K562 (cell line): ENCODE data around the gene SOHLH1. TPM values are rescaled to one million over a fixed set of nuclear protein-coding genes. Genes with fewer than 3 reads are reported as not detected.

Source experiments
- KLF6 ChIP-seq: fragments of 250-450 bp; sonication (Bioruptor Pico); IDR thresholded peaks from 2 replicates; pipeline ENCODE4 v1.4.0; 2020; ENCODE audit warnings: mild to moderate bottlenecking, moderate library complexity, borderline replicate concordance
- MECOM ChIP-seq: fragments of 250-450 bp; sonication (Bioruptor Pico); IDR thresholded peaks from 2 replicates; pipeline ENCODE4 v1.8.0; 2022; ENCODE audit warnings: inconsistent platforms
- PHB2 ChIP-seq: fragments of 450-650 bp; IDR thresholded peaks from 2 replicates; pipeline ENCODE4 v1.6.1; 2017; ENCODE audit warnings: low read depth
- POLR2B ChIP-seq: fragments of 450-650 bp; IDR thresholded peaks from 2 replicates; pipeline ENCODE4 v1.6.1; 2018; ENCODE audit warnings: low read depth; ENCODE audit not compliant: partially characterized antibody
- RUNX1 ChIP-seq: sonication (generic); IDR thresholded peaks from 2 replicates; pipeline ENCODE4 v1.6.1; 2016; ENCODE audit warnings: antibody characterized with exemption, low read depth
- polyA plus RNA-seq, 8 experiments: library from polyadenylated mRNA; depleted of rRNA in 4 of 8; stranded (reverse) in 5 of 8; unstranded in 3 of 8; fragments of >200 nt; fragmentation: Nextera tagmentation in 2 of 8; fragmentation: Illumina TruSeq in 1 of 8; extraction: Ambion mirVana in 2 of 8; extraction: Trizol in 1 of 8; gene quantifications; 2 replicates each; pipeline versions ENCODE4 v1.2.1 to v1.2.3, GENCODE V29; 2011 to 2014; ENCODE audit warnings: inconsistent platforms in 1 of 8, missing spikeins in 1 of 8
- total RNA-seq, 7 experiments: library from RNA; depleted of rRNA in 6 of 7; stranded (reverse); fragments of >200 nt in 6 of 7; fragmentation: Illumina TruSeq in 2 of 7; extraction: Trizol in 2 of 7; gene quantifications; 2 replicates each; pipeline versions ENCODE4 v1.2.1 to v1.2.3, GENCODE V29; 2011 to 2021; ENCODE audit warnings: low replicate concordance in 1 of 7
- TF ChIP-seq, protein P1 (sequence below): sonication (generic); formaldehyde crosslinking; IDR thresholded peaks from 2 replicates; pipeline ENCODE4 v1.8.0; 2022; ENCODE audit warnings: mild to moderate bottlenecking, missing genetic modification reagents
- TF ChIP-seq, protein P2 (sequence below): fragments of 250-450 bp; sonication (Bioruptor Pico); IDR thresholded peaks from 2 replicates; pipeline ENCODE4 v1.5.0; 2022; ENCODE audit warnings: mild to moderate bottlenecking
- TF ChIP-seq, protein P3 (sequence below): sonication (generic); formaldehyde crosslinking; IDR thresholded peaks from 2 replicates; pipeline ENCODE4 v1.8.0; 2022; ENCODE audit warnings: mild to moderate bottlenecking, missing genetic modification reagents, borderline replicate concordance
- TF ChIP-seq, protein P4 (sequence below): fragments of 450-650 bp; formaldehyde crosslinking; IDR thresholded peaks from 2 replicates; pipeline ENCODE4 v1.4.0; 2020; ENCODE audit warnings: mild to moderate bottlenecking, moderate library complexity
- TF ChIP-seq, protein P5 (sequence below): IDR thresholded peaks from 3 replicates; pipeline ENCODE4 v1.6.1; 2011; ENCODE audit warnings: borderline replicate concordance, mild to moderate bottlenecking, moderate library complexity; ENCODE audit not compliant: insufficient read length; ENCODE audit errors: extremely low read depth

Gene SOHLH1
- total and polyA plus RNA-seq, 9 of the 15 experiments (the other 6 are each of a cell fraction or from before 2014, with no cell fraction given) = 0.17 to 0.41 (median 0.29) TPM; not detected in 6

DNA sequence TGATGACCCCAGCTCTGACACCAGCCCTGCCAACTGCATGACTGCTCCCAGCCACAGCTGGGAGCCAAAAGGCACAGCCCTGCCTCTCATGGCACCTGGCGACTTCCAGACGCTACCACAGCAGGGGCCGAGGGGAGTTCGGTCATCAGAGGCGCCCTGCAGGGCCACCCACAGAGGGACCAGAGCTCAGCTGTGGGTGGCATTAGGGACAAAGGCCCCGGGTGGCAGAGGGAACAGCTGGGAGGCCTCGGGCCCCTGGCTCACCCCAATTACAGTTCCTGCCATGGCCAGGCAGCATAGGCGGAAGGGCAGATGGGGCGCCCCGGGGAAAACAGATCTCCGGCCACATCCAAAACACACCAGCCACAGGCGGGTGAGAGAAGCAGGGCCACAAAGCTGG lies 3.6 kb downstream of the SOHLH1 start (continued):
- TF ChIP-seq KLF6 (CRISPR knock-in tag) (no peak), RUNX1 (no peak), MECOM (CRISPR knock-in tag) (no peak), POLR2B (no peak), PHB2 (no peak)
- TF ChIP-seq, protein P1, sequence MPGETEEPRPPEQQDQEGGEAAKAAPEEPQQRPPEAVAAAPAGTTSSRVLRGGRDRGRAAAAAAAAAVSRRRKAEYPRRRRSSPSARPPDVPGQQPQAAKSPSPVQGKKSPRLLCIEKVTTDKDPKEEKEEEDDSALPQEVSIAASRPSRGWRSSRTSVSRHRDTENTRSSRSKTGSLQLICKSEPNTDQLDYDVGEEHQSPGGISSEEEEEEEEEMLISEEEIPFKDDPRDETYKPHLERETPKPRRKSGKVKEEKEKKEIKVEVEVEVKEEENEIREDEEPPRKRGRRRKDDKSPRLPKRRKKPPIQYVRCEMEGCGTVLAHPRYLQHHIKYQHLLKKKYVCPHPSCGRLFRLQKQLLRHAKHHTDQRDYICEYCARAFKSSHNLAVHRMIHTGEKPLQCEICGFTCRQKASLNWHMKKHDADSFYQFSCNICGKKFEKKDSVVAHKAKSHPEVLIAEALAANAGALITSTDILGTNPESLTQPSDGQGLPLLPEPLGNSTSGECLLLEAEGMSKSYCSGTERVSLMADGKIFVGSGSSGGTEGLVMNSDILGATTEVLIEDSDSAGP (CRISPR knock-in tag) = no peak
- TF ChIP-seq, protein P2, sequence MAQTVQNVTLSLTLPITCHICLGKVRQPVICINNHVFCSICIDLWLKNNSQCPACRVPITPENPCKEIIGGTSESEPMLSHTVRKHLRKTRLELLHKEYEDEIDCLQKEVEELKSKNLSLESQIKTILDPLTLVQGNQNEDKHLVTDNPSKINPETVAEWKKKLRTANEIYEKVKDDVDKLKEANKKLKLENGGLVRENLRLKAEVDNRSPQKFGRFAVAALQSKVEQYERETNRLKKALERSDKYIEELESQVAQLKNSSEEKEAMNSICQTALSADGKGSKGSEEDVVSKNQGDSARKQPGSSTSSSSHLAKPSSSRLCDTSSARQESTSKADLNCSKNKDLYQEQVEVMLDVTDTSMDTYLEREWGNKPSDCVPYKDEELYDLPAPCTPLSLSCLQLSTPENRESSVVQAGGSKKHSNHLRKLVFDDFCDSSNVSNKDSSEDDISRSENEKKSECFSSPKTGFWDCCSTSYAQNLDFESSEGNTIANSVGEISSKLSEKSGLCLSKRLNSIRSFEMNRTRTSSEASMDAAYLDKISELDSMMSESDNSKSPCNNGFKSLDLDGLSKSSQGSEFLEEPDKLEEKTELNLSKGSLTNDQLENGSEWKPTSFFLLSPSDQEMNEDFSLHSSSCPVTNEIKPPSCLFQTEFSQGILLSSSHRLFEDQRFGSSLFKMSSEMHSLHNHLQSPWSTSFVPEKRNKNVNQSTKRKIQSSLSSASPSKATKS (CRISPR knock-in tag) = no peak
- TF ChIP-seq, protein P3, sequence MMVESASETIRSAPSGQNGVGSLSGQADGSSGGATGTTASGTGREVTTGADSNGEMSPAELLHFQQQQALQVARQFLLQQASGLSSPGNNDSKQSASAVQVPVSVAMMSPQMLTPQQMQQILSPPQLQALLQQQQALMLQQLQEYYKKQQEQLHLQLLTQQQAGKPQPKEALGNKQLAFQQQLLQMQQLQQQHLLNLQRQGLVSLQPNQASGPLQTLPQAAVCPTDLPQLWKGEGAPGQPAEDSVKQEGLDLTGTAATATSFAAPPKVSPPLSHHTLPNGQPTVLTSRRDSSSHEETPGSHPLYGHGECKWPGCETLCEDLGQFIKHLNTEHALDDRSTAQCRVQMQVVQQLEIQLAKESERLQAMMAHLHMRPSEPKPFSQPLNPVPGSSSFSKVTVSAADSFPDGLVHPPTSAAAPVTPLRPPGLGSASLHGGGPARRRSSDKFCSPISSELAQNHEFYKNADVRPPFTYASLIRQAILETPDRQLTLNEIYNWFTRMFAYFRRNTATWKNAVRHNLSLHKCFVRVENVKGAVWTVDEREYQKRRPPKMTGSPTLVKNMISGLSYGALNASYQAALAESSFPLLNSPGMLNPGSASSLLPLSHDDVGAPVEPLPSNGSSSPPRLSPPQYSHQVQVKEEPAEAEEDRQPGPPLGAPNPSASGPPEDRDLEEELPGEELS = no peak
- TF ChIP-seq, protein P4, sequence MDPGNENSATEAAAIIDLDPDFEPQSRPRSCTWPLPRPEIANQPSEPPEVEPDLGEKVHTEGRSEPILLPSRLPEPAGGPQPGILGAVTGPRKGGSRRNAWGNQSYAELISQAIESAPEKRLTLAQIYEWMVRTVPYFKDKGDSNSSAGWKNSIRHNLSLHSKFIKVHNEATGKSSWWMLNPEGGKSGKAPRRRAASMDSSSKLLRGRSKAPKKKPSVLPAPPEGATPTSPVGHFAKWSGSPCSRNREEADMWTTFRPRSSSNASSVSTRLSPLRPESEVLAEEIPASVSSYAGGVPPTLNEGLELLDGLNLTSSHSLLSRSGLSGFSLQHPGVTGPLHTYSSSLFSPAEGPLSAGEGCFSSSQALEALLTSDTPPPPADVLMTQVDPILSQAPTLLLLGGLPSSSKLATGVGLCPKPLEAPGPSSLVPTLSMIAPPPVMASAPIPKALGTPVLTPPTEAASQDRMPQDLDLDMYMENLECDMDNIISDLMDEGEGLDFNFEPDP = no peak
- TF ChIP-seq, protein P5, sequence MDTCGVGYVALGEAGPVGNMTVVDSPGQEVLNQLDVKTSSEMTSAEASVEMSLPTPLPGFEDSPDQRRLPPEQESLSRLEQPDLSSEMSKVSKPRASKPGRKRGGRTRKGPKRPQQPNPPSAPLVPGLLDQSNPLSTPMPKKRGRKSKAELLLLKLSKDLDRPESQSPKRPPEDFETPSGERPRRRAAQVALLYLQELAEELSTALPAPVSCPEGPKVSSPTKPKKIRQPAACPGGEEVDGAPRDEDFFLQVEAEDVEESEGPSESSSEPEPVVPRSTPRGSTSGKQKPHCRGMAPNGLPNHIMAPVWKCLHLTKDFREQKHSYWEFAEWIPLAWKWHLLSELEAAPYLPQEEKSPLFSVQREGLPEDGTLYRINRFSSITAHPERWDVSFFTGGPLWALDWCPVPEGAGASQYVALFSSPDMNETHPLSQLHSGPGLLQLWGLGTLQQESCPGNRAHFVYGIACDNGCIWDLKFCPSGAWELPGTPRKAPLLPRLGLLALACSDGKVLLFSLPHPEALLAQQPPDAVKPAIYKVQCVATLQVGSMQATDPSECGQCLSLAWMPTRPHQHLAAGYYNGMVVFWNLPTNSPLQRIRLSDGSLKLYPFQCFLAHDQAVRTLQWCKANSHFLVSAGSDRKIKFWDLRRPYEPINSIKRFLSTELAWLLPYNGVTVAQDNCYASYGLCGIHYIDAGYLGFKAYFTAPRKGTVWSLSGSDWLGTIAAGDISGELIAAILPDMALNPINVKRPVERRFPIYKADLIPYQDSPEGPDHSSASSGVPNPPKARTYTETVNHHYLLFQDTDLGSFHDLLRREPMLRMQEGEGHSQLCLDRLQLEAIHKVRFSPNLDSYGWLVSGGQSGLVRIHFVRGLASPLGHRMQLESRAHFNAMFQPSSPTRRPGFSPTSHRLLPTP = no peak
